Esophagus (tissue), 2 donors: ENCODE measurements around the gene ZFP3. TPM values are rescaled to one million over a fixed set of nuclear protein-coding genes. Genes with fewer than 3 reads are reported as not detected.
A peak's percentile ranks its signal among the peaks of the same experiment; 100 is the strongest.
"Not testable (repeated sequence)": the region's sequence is repeated elsewhere in the genome, so short reads cannot be mapped to it uniquely, and the experiment has no call there.

Experiments
- H3K27ac ChIP-seq, 2 donors: one replicate each; pipeline ENCODE4 v1.5.1; 2013; ENCODE audit warnings: low read depth in 2 of 2, mild to moderate bottlenecking in 2 of 2, inconsistent platforms in 1 of 2, low read length in 1 of 2, moderate library complexity in 1 of 2
- H3K27me3 ChIP-seq, 2 donors: one replicate each; pipeline ENCODE4 v1.6.1; 2013; ENCODE audit warnings: low read length in 2 of 2, control low read depth in 1 of 2, mild to moderate bottlenecking in 1 of 2; ENCODE audit not compliant: insufficient read depth in 2 of 2, control insufficient read depth in 1 of 2
- H3K36me3 ChIP-seq, 2 donors: one replicate each; pipeline ENCODE4 v1.6.1; 2013; ENCODE audit warnings: low read length in 1 of 2; ENCODE audit not compliant: control insufficient read depth in 2 of 2, insufficient read depth in 2 of 2
- H3K4me1 ChIP-seq, 2 donors: one replicate each; pipeline ENCODE4 v1.6.1; 2013; ENCODE audit warnings: low read length in 1 of 2; ENCODE audit not compliant: control insufficient read depth in 2 of 2, insufficient read depth in 2 of 2
- H3K4me3 ChIP-seq, 2 donors: one replicate each; pipeline ENCODE4 v1.5.1; 2013; ENCODE audit warnings: low read length in 2 of 2, mild to moderate bottlenecking in 2 of 2, low read depth in 1 of 2, moderate library complexity in 1 of 2
- H3K9me3 ChIP-seq, 2 donors: one replicate each; pipeline ENCODE4 v1.6.1; 2013; ENCODE audit warnings: mild to moderate bottlenecking in 2 of 2, low read depth in 1 of 2, low read length in 1 of 2, moderate library complexity in 1 of 2; ENCODE audit not compliant: control insufficient read depth in 2 of 2, insufficient read depth in 1 of 2
- WGBS, 2 donors: extraction: QIAGEN DNeasy Blood & Tissue Kit; methylation state at CpG; one replicate each; pipeline ENCODE4 v1.1.7; 2013; 5-methylcytosine and 5-hydroxymethylcytosine counted together
- polyA plus RNA-seq, 2 donors: library from polyadenylated mRNA; stranded (reverse); fragments of 200-250 nt; gene quantifications; one replicate each; pipeline ENCODE4 v1.2.3, GENCODE V29; 2013
- donor health status: healthy with polysubstance abuse.
- donor health status: Bipolar disorder and iron deficiency.

Gene ZFP3
- polyA plus RNA-seq, 2 donors, result 1.5 to 1.8 TPM

- not testable (repeated sequence) for H3K36me3 ChIP-seq, H3K27ac ChIP-seq, H3K27me3 ChIP-seq, H3K4me3 ChIP-seq, H3K4me1 ChIP-seq, H3K9me3 ChIP-seq
- 71 to 74% methylated on average over 7 of the region's 7 CpGs for WGBS, 2 donors
These were observed 43.8 kb downstream of the ZFP3 start for GRCh38 chr17:5122056-5122455.

- WGBS, 2 donors, result 2 to 3% methylated on average over 70 to 75 of the region's 75 CpGs
- H3K36me3 ChIP-seq, result no peaks in the 10 kb centered on the region
- H3K9me3 ChIP-seq, result peaks cover 0 to 4% of the 10 kb centered on the region in 2 donors
- H3K27ac ChIP-seq, result no peak overlapping the region
- peaks cover 0 to 7% of the 10 kb centered on the region in 2 donors for H3K4me1 ChIP-seq
- no peaks in the 10 kb centered on the region for H3K27me3 ChIP-seq
- H3K4me3 ChIP-seq, result peak overlapping the region; percentile 38 to 43
These were observed 44.5 kb downstream of the ZFP3 start for GRCh38 chr17:5122586-5123342.

GRCh38 chr17:5123343-5124124 is 45.3 kb downstream of the ZFP3 start:
- no peak overlapping the region for H3K27ac ChIP-seq
- H3K4me1 ChIP-seq, result peaks cover 0 to 7% of the 10 kb centered on the region in 2 donors
- H3K4me3 ChIP-seq, result peak overlapping the region; percentile 25 to 43
- H3K9me3 ChIP-seq, result peaks cover 0 to 2% of the 10 kb centered on the region in 2 donors
- no peaks in the 10 kb centered on the region for H3K27me3 ChIP-seq
- 44 to 50% methylated on average over 50 to 53 of the region's 53 CpGs for WGBS, 2 donors
- H3K36me3 ChIP-seq, result no peaks in the 10 kb centered on the region

GRCh38 chr17:5124125-5124760 is 46.0 kb downstream of the ZFP3 start:
- WGBS, 2 donors, result 75 to 76% methylated on average over 5 of the region's 5 CpGs
- not testable (repeated sequence) for H3K9me3 ChIP-seq, H3K27ac ChIP-seq, H3K27me3 ChIP-seq, H3K4me3 ChIP-seq, H3K36me3 ChIP-seq, H3K4me1 ChIP-seq

GRCh38 chr17:5124896-5125295 is 46.6 kb downstream of the ZFP3 start:
- 79 to 86% methylated on average over 7 of the region's 7 CpGs for WGBS, 2 donors
- H3K36me3 ChIP-seq, H3K27me3 ChIP-seq: not testable (repeated sequence)

GRCh38 chr17:5126719-5127488 is 48.6 kb downstream of the ZFP3 start:
- Histone ChIP-seq H3K27ac (no peak overlapping the region), H3K36me3 (no peaks in the 10 kb centered on the region), H3K9me3 (no peaks in the 10 kb centered on the region), H3K27me3 (no peaks in the 10 kb centered on the region), H3K4me1 (peaks cover 0 to 7% of the 10 kb centered on the region in 2 donors), H3K4me3 (no peak overlapping the region)
- 84 to 85% methylated on average over 15 to 17 of the region's 17 CpGs for WGBS, 2 donors

More at GRCh38 chr17:5124896-5125295, 46.6 kb downstream of the ZFP3 start:
- H3K4me3 ChIP-seq, H3K4me1 ChIP-seq, H3K27ac ChIP-seq, H3K9me3 ChIP-seq: not testable (repeated sequence)

GRCh38 chr17:5127910-5128309 is 49.6 kb downstream of the ZFP3 start:
- WGBS, 2 donors, result 74 to 76% methylated on average over 4 of the region's 4 CpGs
- Histone ChIP-seq H3K27me3 (no peaks in the 10 kb centered on the region), H3K36me3 (no peaks in the 10 kb centered on the region), H3K4me1 (peaks cover 0 to 5% of the 10 kb centered on the region in 2 donors), H3K9me3 (no peaks in the 10 kb centered on the region), H3K4me3 (no peak overlapping the region), H3K27ac (no peak overlapping the region)

- H3K36me3 ChIP-seq, H3K27me3 ChIP-seq, H3K9me3 ChIP-seq, H3K4me3 ChIP-seq, H3K4me1 ChIP-seq, H3K27ac ChIP-seq: not testable (repeated sequence)
- WGBS, 2 donors, result 73 to 77% methylated on average over 8 of the region's 8 CpGs
These were observed 50.1 kb downstream of the ZFP3 start for GRCh38 chr17:5128387-5128786.

GRCh38 chr17:5128905-5129535 is 50.8 kb downstream of the ZFP3 start:
- no peak overlapping the region for H3K27ac ChIP-seq
- H3K27me3 ChIP-seq, result no peaks in the 10 kb centered on the region
- WGBS, 2 donors, result 87 to 91% methylated on average over 11 of the region's 11 CpGs
- H3K4me1 ChIP-seq, result no peaks in the 10 kb centered on the region
- H3K9me3 ChIP-seq, result no peaks in the 10 kb centered on the region
- no peak overlapping the region for H3K4me3 ChIP-seq
- no peaks in the 10 kb centered on the region for H3K36me3 ChIP-seq
